ENCODE results near the gene HS3ST2.
A peak's percentile ranks its signal among the peaks of the same experiment; 100 is the strongest.
"Not testable (repeated sequence)": the region's sequence is repeated elsewhere in the genome, so short reads cannot be mapped to it uniquely, and the experiment has no call there.

The HS3ST2 gene

GRCh38 chr16:22938647-22939046 lies 124.7 kb downstream of the HS3ST2 start:
- DNase-seq, result no peak

GRCh38 chr16:22939744-22940363 lies 125.9 kb downstream of the HS3ST2 start:
- not testable (repeated sequence) for DNase-seq

- no peak for DNase-seq
Measured at GRCh38 chr16:22941970-22942501, 128.1 kb downstream of the HS3ST2 start.

GRCh38 chr16:22942811-22943210 lies 128.8 kb downstream of the HS3ST2 start:
- DNase-seq, result no peak

- DNase-seq, result no peak
Measured at GRCh38 chr16:22945361-22945760, 131.4 kb downstream of the HS3ST2 start.

GRCh38 chr16:22946433-22946832 lies 132.5 kb downstream of the HS3ST2 start:
- no peak for DNase-seq

- DNase-seq, result no peak
Measured at GRCh38 chr16:22948058-22948602, 134.2 kb downstream of the HS3ST2 start.

GRCh38 chr16:22948603-22949368 lies 134.8 kb downstream of the HS3ST2 start:
- peak in 1 of 2 donors; percentile 11 for DNase-seq

- DNase-seq, result no peak
Measured at GRCh38 chr16:22955461-22956070, 141.6 kb downstream of the HS3ST2 start.

- DNase-seq, result no peak
Measured at GRCh38 chr16:22961206-22961605, 147.2 kb downstream of the HS3ST2 start.

- no peak for DNase-seq
Measured at GRCh38 chr16:22962905-22963304, 148.9 kb downstream of the HS3ST2 start.

Data from hippocampal formation (tissue), 2 donors.